HCT116 (cell line): Measurements from ENCODE around the gene ITPKB. TPM values are rescaled to one million over a fixed set of nuclear protein-coding genes. Genes with fewer than 3 reads are reported as not detected.
"Not testable (repeated sequence)": the region's sequence is repeated elsewhere in the genome, so short reads cannot be mapped to it uniquely, and the experiment has no call there.

Experiments
- ATAC-seq: fragments of 200-7000 bp; cut with Tn5 transposase; 2 replicates; pipeline ENCODE4 v1.9.1; 2020; ENCODE audit warnings: mild to moderate bottlenecking, moderate library complexity
- BruUV-seq: library from RNA; stranded (reverse); fragments of 400-500 nt; replicated peaks from 2 replicates; lab custom pipeline; 2021; lab: Mats Ljungman, UMichigan
- CTCF ChIA-PET: fragments of 300-600 bp; sonication (Branson Sonifier 250); formaldehyde crosslinking; loops from one replicate; lab custom pipeline; 2021; ENCODE audit warnings: antibody characterized with exemption; lab: Charles Lee
- POLR2A ChIA-PET: fragments of 300-600, 350-600 bp; sonication (Branson Sonifier 250); formaldehyde crosslinking; loops from one replicate; lab custom pipeline; 2021; ENCODE audit warnings: antibody characterized with exemption; lab: Charles Lee
- RAD21 ChIA-PET, 2 experiments: fragments of 300-600 bp; sonication (Branson Sonifier 250); formaldehyde crosslinking; loops; one replicate each; lab custom pipeline; 2023; ENCODE audit warnings: low total read pairs in 2 of 2; ENCODE audit not compliant: uncharacterized antibody in 2 of 2, unreplicated experiment in 2 of 2, low non-redundant PET in 1 of 2; lab: Charles Lee
- DNase-seq: peaks from one replicate; pipeline ENCODE4 v3.0.0-alpha.2; 2010; ENCODE audit warnings: low read depth, low spot score
- H2AFZ ChIP-seq: fragments of 200-600 bp; shearing (Covaris generic), sonication (generic); 2 replicates; pipeline ENCODE4 v1.6.1; 2017; ENCODE audit warnings: low read depth, mixed run types, mixed read lengths, antibody characterized with exemption, low read length; ENCODE audit not compliant: poor library complexity, severe bottlenecking
- H3K27ac ChIP-seq: 2 replicates; pipeline ENCODE4 v1.5.1; 2012; ENCODE audit warnings: low read depth, low read length
- H3K27me3 ChIP-seq: fragments of 200-600 bp; sonication (generic); 2 replicates; pipeline ENCODE4 v1.6.1; 2016; ENCODE audit warnings: mixed run types, low read length, mixed read lengths; ENCODE audit not compliant: insufficient read depth
- H3K36me3 ChIP-seq, 2 experiments: fragments of 200-500 bp in 1 of 2; fragments of 200-600 bp in 1 of 2; sonication (Bioruptor generic) in 1 of 2; sonication (generic) in 1 of 2; 2 replicates each; pipeline versions ENCODE4 v1.5.1 to v1.6.1; 2014 to 2016; ENCODE audit warnings: low read length in 2 of 2, inconsistent platforms in 1 of 2, mixed read lengths in 1 of 2, mixed run types in 1 of 2; ENCODE audit not compliant: insufficient read depth in 2 of 2, control insufficient read depth in 1 of 2
- H3K4me1 ChIP-seq, 2 experiments: fragments of 200-600 bp in 1 of 2; sonication (generic) in 1 of 2; 2 replicates each; pipeline versions ENCODE4 v1.5.1 to v1.6.1; 2012 to 2017; ENCODE audit warnings: low read length in 2 of 2, inconsistent platforms in 1 of 2, mild to moderate bottlenecking in 1 of 2, mixed read lengths in 1 of 2, mixed run types in 1 of 2, moderate library complexity in 1 of 2; ENCODE audit not compliant: insufficient read depth in 2 of 2, control insufficient read depth in 1 of 2
- H3K4me2 ChIP-seq: fragments of 200-600 bp; sonication (generic); 2 replicates; pipeline ENCODE4 v1.6.1; 2017; ENCODE audit warnings: mixed run types, low read length, mixed read lengths
- H3K4me3 ChIP-seq, 2 experiments: fragments of 200-600 bp in 1 of 2; sonication (generic) in 1 of 2; replicated peaks in 1 of 2; 2 replicates each; pipeline ENCODE4 v1.5.1; 2011 to 2016; ENCODE audit warnings: low read length in 2 of 2, control low read depth in 1 of 2, low read depth in 1 of 2, mild to moderate bottlenecking in 1 of 2, mixed read lengths in 1 of 2, mixed run types in 1 of 2
- H3K79me2 ChIP-seq: fragments of 200-600 bp; sonication (generic); 2 replicates; pipeline ENCODE4 v1.6.1; 2017; ENCODE audit warnings: mild to moderate bottlenecking, mixed run types, low read length, moderate library complexity, mixed read lengths; ENCODE audit not compliant: insufficient read depth
- H3K9ac ChIP-seq: fragments of 200-600 bp; sonication (generic); 2 replicates; pipeline ENCODE4 v1.6.1; 2016; ENCODE audit warnings: low read length, mixed read lengths
- H3K9me2 ChIP-seq: fragments of 200-600 bp; sonication (generic), shearing (Covaris generic); 2 replicates; pipeline ENCODE4 v1.6.1; 2017; ENCODE audit warnings: mixed run types, mild to moderate bottlenecking, moderate library complexity; ENCODE audit not compliant: insufficient read depth
- H3K9me3 ChIP-seq, 2 experiments: fragments of 200-500 bp in 1 of 2; fragments of 200-600 bp in 1 of 2; sonication (Bioruptor generic) in 1 of 2; sonication (generic) in 1 of 2; 2 replicates each; pipeline ENCODE4 v1.6.1; 2014 to 2017; ENCODE audit warnings: low read length in 2 of 2, mixed read lengths in 2 of 2, inconsistent platforms in 1 of 2, low read depth in 1 of 2, mild to moderate bottlenecking in 1 of 2, mixed run types in 1 of 2, moderate library complexity in 1 of 2; ENCODE audit not compliant: control insufficient read depth in 1 of 2, insufficient read depth in 1 of 2
- H4K20me1 ChIP-seq: fragments of 200-600 bp; sonication (generic), shearing (Covaris generic); 2 replicates; pipeline ENCODE4 v1.6.1; 2017; ENCODE audit warnings: mixed run types, mild to moderate bottlenecking, moderate library complexity; ENCODE audit not compliant: insufficient read depth
- ATF3 ChIP-seq: IDR thresholded peaks from 2 replicates; pipeline ENCODE4 v1.6.1; 2012
- CEBPB ChIP-seq: IDR thresholded peaks from 2 replicates; pipeline ENCODE4 v1.6.1; 2012; ENCODE audit warnings: low read depth
- CTCF ChIP-seq, 3 experiments: fragments of 200-600 bp in 1 of 3; sonication (generic) in 1 of 3; IDR thresholded peaks in 2 of 3; conservative IDR thresholded peaks in 1 of 3; 2 replicates each; pipeline ENCODE4 v1.5.1; 2012 to 2017; ENCODE audit warnings: low read depth in 2 of 3, low read length in 2 of 3, antibody characterized with exemption in 1 of 3, borderline replicate concordance in 1 of 3, control low read depth in 1 of 3, mild to moderate bottlenecking in 1 of 3, mixed read lengths in 1 of 3, mixed run types in 1 of 3, moderate library complexity in 1 of 3; ENCODE audit not compliant: insufficient read depth in 1 of 3
- MAX ChIP-seq: IDR thresholded peaks from 2 replicates; pipeline ENCODE4 v1.6.1; 2012
- POLR2A ChIP-seq: IDR thresholded peaks from 2 replicates; pipeline ENCODE4 v1.7.0; 2011; ENCODE audit warnings: borderline replicate concordance; ENCODE audit not compliant: insufficient read depth, insufficient read length; ENCODE audit errors: extremely low read depth
- POLR2AphosphoS5 ChIP-seq: IDR thresholded peaks from 2 replicates; pipeline ENCODE4 v1.6.1; 2011; ENCODE audit warnings: mild to moderate bottlenecking, low read depth, low read length, moderate library complexity
- REST ChIP-seq: IDR thresholded peaks from 2 replicates; pipeline ENCODE4 v1.6.1; 2012; ENCODE audit warnings: low read depth
- ZBTB33 ChIP-seq: IDR thresholded peaks from 2 replicates; pipeline ENCODE4 v1.6.1; 2011; ENCODE audit warnings: mild to moderate bottlenecking, low read length, moderate library complexity; ENCODE audit not compliant: insufficient replicate concordance; ENCODE audit errors: extremely low read depth
- ZNF274 ChIP-seq: fragments of 200-500 bp; sonication (Bioruptor generic); IDR thresholded peaks from 2 replicates; pipeline ENCODE4 v1.6.1; 2014; ENCODE audit warnings: mild to moderate bottlenecking, low read depth, low read length, inconsistent platforms
- intact Hi-C: fragments of 100-400 bp; cut with micrococcal nuclease; formaldehyde crosslinking; loops from 2 replicates; pipeline ENCODE4 v1.10.0; 2022
- total RNA-seq: library from RNA; stranded (reverse); gene quantifications from one replicate; pipeline ENCODE4 v1.2.1, GENCODE V29; 2021; ENCODE audit not compliant: unreplicated experiment

ITPKB gene
- total RNA-seq, 1 experiment from 2014 or later = 4.4 TPM

GRCh38 chr1:226747519-226748263, 8.6 kb upstream of the ITPKB start:
- H2AFZ ChIP-seq, BruUV-seq, H3K9me3 ChIP-seq, H3K4me2 ChIP-seq, POLR2A ChIA-PET, H3K9ac ChIP-seq, CTCF ChIA-PET, H3K79me2 ChIP-seq, H4K20me1 ChIP-seq, H3K27ac ChIP-seq, ATAC-seq, H3K36me3 ChIP-seq, RAD21 ChIA-PET, H3K4me1 ChIP-seq, H3K4me3 ChIP-seq, intact Hi-C loops, H3K27me3 ChIP-seq, DNase-seq, H3K9me2 ChIP-seq: not testable (repeated sequence)

- intact Hi-C loops = no loop called here
- no peak for ATAC-seq
- no peaks in the 10 kb centered on the region for H3K27me3 ChIP-seq
- no peaks in the 10 kb centered on the region for H3K36me3 ChIP-seq
- H3K4me3 ChIP-seq = no peak overlapping the region
- peaks cover 4 to 19% of the 10 kb centered on the region in 2 experiments; a peak in 3 of 4 replicates for H3K4me1 ChIP-seq
- H2AFZ ChIP-seq = no peak overlapping the region
- H3K9me3 ChIP-seq = no peaks in the 10 kb centered on the region
- ChIA-PET RAD21 (no interaction called here), CTCF (no interaction called here), POLR2A (no interaction called here)
- H3K27ac ChIP-seq = no peak overlapping the region
- no peak for DNase-seq
- no peaks in the 10 kb centered on the region for H3K79me2 ChIP-seq
- H3K4me2 ChIP-seq = no peak overlapping the region
- H3K9ac ChIP-seq = no peak overlapping the region
- no peaks in the 10 kb centered on the region for H3K9me2 ChIP-seq
- no peaks in the 10 kb centered on the region for H4K20me1 ChIP-seq
- BruUV-seq = no TSS peak
- no peak for TF ChIP-seq ATF3
- TF ChIP-seq ZNF274 = no peak
- no peak for TF ChIP-seq REST
- no peak for TF ChIP-seq CTCF (IDR thresholded peaks at IDR 0.05 in 2 of 3, conservative IDR thresholded peaks at IDR 0.05 in 1 of 3; ENCODE audit: borderline replicate concordance in 1 of 3, insufficient read depth in 1 of 3, low read depth in 2 of 3, low read length in 2 of 3)
- no peak for TF ChIP-seq POLR2A
- TF ChIP-seq ZBTB33 = no peak
- TF ChIP-seq POLR2AphosphoS5 = no peak
- no peak for TF ChIP-seq CEBPB
- no peak for TF ChIP-seq MAX
These were observed 4.2 kb upstream of the ITPKB start for GRCh38 chr1:226743259-226743658.
